ENCODE measurements around the gene ACKR1.

The ACKR1 gene, protein sequence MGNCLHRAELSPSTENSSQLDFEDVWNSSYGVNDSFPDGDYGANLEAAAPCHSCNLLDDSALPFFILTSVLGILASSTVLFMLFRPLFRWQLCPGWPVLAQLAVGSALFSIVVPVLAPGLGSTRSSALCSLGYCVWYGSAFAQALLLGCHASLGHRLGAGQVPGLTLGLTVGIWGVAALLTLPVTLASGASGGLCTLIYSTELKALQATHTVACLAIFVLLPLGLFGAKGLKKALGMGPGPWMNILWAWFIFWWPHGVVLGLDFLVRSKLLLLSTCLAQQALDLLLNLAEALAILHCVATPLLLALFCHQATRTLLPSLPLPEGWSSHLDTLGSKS

DNA sequence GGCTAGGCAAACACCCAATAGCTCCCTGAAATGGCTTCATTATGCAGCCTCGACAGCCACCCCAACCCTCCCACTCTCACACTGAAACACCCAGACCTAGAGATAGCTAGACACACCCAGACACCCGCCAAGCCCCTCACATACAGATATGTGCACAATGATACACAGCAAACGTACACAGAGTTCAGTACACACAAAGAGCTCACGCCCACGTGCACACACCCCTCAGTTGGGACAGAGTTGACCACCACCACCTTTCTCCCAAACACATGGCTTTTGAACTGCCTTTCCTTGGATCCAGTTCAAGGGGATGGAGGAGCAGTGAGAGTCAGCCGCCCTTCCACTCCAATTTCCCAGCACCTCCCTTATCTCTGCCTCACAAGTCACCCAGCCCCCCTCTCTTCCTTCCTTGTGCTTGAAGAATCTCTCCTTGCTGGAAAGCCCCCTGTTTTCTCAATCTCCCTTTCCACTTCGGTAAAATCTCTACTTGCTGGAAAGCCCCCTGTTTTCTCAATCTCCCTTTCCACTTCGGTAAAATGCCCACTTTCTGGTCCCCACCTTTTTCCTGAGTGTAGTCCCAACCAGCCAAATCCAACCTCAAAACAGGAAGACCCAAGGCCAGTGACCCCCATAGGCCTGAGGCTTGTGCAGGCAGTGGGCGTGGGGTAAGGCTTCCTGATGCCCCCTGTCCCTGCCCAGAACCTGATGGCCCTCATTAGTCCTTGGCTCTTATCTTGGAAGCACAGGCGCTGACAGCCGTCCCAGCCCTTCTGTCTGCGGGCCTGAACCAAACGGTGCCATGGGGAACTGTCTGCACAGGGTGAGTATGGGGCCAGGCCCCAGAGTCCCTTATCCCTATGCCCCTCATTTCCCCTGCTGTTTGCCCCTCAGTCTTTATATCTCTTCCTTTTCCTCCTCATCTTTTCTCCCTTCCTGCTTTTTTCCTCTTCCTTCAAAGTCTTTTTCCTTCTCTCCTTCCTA lies at the start of gene ACKR1:
Gene ACKR1 (plus strand): TSS at position 715 of the 981 bp plus-strand sequence. CDS start 85 bp downstream, at position 800.
- DNase-seq (ENCODE audit: low spot score) = no peak

DNA sequence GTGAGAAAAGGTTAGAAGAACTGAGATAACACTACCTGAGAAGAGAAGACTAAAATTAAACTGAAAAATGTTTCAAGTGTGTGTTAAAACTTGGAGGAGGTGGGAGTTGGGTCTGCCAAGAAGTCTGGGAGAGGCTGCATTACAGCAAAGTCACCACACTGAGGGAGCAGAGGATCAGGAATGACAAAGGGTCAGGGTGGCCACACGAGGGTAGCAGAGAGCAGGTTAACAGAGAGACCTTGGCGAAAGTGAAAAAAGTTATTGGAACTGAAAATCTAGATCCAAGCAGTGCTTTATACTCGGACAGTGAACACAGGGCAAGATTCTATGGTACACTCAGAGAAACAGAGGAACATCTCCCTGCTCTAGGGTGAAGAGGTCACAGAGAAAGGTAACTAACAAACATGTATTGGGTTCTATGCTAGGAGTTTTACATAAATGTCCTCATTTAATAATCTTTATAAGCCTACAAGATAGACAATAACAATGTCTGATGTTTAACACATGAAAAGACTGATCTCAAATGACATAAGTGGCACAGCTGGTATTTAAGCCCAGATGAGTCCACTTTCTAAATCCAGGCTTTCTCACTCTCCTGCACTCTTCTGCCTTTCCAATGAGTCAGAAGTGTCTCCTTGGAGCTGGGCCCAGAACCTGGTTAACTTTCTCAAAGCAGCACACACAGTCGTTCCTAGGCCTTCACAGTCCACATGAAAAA lies 43.5 kb upstream of the ACKR1 start:
- DNase-seq (ENCODE audit: low spot score) = peak; percentile 79

DNA sequence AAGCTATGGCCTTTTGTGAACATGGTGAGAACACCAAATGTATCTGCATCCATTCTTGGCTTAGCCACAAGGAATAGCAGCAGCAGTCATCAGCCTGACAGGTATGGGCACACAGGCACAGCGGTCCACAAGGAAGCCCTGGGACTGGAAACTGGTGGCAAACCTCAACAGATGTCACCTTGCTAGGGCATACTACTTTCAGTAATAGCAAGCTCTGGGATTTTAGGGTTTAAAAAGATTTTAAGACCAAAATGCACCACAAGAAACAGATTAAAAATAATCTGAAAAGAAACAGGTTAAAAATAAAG lies 43.0 kb upstream of the ACKR1 start:
- DNase-seq (ENCODE audit: low spot score) = no peak

DNA sequence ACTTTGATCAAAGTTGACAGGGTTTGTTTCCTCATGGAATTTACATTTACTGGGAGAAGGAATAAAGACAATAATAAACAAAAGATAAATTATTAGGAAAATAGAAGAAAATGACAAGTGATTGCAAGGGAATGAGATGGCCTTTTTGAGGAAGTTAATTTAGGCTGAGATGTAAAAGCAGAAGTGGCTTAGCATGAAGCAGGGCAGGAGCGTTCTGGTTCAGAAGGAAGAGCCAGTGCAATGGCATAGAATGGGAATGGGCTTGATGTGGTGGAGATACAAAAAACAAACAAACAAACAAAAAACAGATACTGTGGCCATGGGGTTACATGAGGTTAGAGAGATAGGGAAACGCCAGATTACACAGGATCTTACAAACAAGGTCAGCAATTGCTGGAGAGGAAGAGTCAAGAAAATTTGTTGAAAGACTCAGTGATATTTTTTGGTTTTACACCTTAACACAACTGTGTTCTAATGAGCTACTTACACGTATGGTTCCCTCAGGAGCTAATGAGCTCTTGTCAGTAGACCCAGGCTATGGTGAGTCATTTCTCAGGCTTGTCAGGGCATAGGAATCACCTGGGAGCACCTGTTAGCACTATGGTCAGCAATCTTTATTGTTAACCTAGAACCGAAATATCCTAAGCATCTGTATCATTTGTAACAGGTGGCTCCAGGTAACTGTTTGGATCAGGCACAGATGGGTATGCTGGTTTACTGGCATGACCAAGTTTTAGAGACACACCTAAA lies 42.0 kb upstream of the ACKR1 start:
- no peak for DNase-seq (ENCODE audit: low spot score)

DNA sequence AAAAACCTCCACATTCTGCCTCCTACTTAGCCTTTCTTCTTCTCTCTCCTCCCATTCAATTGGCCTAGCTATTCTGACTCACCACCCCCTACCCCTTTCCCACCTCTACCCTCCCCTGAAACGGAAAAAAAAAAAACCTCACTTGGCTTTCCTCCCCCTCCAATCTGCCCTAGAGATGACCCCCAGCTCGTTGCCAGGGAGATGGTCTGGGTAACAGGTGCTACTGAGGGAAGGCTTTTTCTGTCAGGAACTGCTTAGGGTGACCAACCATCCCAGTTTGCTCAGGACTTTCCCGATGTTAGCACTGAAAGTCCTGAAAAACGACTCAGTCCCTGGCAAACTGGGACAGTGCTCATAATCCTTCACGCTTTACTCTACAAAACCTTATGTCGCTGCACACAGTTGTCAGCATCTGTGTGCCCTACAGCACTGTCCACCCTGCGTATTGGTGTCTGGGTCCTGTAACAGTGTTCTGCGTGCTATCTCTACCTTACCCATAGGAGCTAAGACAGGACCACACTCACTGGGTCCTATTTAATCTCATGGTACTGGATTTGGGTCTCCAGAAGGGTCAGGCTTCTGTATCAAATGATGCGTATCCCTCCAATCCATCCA lies 41.0 kb upstream of the ACKR1 start:
- no peak for DNase-seq (ENCODE audit: low spot score)

DNA sequence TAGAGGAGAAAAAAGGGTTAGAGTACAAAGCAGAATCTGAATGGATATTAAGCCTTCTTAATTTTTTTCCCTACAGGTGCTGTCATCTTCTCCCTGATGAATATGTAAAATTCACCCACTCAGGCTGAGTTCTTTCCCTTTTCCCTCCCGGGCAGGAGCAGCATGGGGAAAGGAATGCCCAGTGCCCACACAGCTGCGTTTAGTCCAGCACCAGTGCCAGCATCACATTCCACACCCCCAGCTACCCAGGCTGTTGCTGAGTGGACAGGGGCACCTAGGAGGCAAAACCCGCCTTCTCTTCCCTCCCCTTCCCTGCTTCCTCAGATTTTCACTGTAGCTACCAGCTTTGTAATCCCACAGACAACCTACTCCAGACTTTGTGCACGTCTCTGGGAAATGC lies 36.6 kb upstream of the ACKR1 start:
- DNase-seq (ENCODE audit: low spot score) = no peak

DNA sequence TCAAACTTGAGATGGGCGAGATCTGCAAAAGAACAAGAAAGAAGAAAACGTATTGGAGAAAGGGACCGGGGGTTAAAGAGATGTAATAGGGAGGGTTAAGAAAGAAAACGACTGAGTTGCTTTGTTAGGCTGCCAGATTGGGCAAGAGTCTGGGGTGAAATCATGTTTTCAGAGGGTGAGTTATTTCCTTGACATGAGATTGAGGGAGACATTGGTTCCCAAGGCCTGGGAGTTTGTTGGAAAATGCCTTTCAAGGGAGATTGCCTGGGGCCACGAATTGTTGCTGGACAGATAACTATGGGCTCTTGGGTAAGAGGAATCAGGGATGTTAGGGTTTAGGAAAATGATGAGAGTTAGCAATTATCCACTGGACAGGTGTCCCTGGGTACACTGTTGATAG lies 34.0 kb upstream of the ACKR1 start:
- no peak for DNase-seq (ENCODE audit: low spot score)

DNA sequence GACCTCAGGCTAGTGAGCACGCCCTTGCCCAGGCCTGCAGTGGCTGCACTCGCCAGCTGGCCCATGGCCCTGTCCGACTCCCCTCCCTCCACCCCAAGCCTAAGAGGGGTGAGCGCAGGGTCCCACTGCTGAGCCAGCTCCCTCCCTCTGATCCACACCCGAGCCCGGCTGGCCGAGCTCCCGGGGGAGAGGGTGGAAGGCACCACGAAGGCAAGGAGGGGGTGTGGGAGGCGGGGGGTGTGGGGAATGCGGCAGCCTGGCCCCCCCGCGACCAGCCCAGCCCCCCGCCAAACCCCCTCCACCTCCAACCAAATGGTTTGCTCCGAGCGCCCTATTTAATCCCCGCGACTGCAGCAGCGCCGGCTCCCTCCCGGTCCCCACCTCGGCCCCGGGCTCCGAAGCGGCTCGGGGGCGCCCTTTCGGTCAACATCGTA lies 33.4 kb upstream of the ACKR1 start, which contains the start of gene CADM3:
Gene CADM3 (plus strand): TSS at position 362 of the 434 bp plus-strand sequence. CDS start 151 bp downstream, outside the sequence.
- DNase-seq (ENCODE audit: low spot score) = no peak

DNA sequence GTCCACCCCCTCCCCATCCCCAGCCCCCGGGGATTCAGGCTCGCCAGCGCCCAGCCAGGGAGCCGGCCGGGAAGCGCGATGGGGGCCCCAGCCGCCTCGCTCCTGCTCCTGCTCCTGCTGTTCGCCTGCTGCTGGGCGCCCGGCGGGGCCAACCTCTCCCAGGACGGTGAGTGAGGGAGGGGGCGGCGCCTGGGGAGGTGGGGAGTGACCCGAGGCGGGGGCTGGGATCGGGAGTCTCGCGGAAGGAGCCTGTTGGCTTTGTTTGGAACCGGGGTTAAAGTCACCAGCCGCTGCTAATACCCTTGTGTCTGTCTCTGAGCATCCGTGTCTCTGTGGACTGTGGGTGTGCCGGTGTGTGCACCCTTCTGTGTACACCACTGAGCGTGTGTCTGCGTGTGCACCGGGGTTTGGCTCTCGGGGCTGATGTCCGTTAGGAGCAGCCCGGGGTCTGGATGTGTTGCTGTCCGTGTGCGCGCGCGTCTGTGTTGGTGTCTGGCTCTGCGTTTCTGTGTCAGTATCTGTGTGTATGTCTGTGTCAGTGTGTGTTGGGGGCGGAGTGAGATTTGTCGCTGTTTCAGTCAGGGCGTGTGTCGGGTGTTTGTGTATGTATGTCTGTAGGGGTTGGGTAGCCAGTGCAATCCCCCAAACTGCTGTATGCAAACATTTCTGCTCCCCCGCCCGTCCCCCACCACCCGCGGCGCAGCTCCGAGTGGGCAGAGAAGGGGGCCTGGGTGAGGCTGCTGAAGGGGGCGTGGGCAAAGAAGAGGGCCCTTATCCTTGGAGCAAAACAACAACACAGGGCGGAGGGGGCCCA lies 32.8 kb upstream of the ACKR1 start:
- no peak for DNase-seq (ENCODE audit: low spot score)

DNA sequence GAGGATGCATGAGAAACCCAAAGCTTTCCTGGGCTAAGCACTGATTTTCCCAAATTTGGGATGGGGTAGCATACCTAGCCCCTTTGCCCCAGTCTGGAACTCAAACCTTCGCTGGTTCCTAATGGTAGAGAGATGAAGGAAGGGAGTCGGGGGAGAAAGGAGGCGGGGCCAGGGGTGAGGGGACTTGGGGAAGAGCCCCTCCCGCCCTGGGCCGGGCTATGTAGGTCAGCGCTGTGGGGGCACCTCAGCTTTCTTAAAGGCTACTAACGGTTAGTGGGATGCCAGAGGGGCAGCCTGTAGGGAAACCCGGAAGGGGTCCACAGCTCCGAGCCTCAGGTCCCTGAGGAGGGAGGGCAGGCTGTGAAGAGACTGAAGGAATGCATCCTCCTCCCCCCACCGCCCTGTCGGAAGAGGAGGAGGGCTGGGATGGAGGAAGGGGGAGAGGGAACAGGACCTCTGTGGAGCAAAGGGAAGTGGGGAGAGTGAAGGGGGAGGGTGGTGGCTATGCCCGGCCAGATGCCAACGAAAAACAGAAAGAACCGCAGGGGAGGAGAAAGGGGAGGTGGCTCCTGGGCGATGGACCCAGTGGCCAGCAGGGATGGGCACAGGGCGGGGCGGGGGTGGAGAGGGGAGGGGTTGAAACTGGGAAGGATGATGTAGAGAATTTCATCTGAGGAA lies 31.9 kb upstream of the ACKR1 start:
- DNase-seq (ENCODE audit: low spot score) = no peak

DNA sequence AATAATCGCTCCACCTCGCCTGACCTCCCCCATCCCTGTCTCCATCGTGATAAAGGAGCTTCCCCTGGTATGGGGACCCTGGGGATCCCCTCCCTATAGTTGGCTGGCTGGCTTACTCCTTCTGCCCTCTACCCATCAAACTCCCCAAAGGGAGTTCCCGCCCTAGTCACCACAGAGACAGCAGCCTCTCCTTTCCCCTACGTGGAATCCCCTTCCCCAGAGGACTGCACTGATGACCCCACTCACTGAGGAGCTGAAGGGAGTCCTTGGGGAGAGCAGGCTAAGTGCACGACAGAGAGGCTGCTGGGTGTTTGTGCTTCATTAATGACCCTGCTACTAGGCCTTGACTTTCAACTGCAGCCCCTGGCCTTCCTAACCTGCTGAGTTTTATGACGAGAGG lies 31.4 kb upstream of the ACKR1 start:
- no peak for DNase-seq (ENCODE audit: low spot score)

DNA sequence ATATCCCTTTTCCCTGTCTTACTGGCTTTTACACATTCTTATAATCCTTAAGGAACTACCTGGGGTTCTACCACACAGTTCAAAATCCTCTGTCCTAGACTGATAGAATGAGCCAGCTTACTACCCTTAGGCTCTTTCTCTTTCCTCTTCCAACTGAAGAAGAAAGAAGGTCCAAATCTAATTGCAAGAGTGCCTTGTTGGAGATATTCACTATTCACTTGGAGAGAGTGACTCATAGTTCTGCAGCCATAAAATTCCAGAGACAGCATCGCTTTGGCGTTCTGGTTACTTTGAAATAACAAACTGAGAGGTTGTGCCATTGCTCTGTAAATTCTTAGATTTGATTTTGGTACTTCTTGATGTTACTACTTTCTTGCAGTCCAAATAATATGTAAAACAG lies 29.1 kb upstream of the ACKR1 start:
- no peak for DNase-seq (ENCODE audit: low spot score)

DNA sequence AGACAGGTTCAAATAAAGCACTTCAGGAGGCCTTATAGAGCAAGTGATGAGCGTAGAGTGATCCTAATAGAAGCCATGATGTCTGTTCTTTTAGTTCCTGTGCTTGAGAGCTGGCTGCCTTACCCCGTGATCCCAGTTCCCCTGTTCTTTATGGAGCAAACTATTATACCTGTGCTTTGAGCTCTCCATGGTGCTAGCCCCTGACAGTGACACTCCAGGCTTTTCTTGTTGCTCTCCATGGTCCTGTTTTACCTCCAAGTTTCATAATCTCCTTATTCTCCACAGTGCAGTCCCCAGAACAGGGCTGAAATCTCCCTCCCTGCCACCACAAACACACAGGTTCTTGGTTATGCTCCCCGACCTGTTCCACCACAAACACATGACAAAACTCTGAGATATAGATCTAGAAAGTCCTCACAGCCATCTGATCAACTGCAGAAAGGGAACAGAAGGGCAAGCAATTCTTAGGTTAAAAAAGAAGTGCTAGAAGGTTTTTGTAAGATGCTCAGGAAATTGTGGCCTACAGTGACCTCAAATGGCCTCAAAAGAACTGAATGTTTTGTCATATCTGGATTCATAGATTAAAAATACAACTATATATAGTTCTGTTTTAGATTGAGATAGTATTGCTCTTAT lies 27.3 kb upstream of the ACKR1 start:
- DNase-seq (ENCODE audit: low spot score) = peak; percentile 65

DNA sequence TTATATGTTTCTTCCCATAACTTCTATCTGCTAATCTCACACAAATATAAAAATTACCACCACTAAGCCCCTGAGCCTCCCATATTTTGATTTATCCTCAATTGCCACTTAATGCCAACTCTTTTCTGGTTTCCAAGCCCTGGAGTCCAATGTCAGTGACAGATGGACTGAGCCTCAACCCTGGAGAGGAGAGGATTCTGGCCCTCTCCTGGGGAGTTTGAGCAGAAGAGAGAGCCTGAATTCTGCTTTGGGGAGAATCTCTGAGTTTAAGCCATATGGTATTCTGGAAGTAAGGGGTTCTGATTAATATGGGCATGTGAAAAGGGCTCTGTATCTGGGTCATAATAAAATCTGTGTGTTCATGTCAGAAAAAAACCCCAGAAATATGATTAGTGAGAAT lies 24.8 kb upstream of the ACKR1 start:
- no peak for DNase-seq (ENCODE audit: low spot score)

DNA sequence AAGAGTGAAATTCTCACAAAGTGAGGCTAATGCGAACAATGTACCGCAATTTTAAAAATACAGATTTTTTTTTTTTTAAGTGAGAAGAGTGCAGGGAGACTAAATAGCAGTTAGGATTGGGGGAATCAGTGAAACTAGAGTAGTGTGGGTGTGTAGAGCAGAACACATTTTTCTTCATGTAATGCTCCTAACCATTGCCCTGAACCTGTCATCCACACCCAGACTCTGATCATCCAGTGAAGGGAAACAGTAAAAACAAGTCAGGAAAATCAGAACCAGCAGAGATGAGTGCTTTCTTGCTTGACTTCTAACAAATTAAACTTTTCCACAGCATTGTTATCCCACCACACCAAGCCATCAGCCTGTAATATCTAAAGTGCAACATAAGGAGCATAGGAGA lies 24.2 kb upstream of the ACKR1 start:
- no peak for DNase-seq (ENCODE audit: low spot score)

DNA sequence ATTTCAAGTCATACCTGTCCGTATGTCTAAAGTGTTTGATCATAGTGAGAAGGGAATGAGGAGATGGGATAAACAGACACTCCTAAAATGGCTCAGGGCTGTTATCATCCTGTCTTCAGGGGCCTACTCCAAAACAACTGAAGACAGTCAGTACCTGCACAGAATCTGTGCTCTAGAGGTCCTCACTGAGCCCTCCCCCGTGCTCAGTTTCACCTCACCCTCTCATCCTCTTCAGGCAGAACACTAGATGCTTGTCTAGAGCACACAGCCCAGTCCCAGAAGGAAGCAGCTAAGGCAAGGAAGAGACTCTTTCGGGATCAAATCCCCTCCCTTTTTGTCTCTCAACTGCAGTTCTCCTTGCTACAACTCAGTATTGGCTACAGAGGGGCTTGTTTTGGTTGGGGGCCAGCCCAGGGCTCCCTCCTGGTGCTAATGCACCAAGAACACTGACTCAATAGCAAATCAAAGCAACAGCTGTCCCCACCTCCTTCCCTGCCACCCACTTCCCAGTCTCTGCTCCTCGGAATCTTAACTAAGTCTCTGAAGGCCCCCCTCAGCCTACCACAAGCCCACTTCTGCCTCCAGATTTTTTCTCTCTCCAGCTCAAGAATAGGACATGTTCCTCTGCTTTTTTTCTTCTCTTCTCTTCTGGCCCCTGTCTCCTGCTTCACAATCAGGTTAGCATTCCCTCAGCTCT lies 23.2 kb upstream of the ACKR1 start:
- no peak for DNase-seq (ENCODE audit: low spot score)

DNA sequence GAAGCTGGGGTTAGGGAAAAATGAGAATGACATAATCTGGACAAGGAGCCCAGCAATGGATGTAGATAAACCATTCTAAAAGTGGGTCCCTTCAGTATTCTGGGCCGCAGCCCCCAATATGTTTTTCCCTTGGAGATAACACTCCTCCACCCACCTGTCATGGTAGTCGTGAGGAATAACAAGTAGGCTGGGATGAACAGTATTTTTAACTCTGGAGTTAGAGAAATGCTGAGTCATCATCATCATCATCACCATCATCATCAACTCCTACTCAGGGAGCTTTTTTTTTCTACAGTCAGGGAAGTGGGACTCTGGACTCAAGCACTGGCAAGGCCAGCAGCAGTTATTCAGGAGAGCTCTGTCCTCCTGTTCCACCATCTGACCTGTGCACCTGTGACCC lies 20.5 kb upstream of the ACKR1 start:
- DNase-seq (ENCODE audit: low spot score) = no peak

DNA sequence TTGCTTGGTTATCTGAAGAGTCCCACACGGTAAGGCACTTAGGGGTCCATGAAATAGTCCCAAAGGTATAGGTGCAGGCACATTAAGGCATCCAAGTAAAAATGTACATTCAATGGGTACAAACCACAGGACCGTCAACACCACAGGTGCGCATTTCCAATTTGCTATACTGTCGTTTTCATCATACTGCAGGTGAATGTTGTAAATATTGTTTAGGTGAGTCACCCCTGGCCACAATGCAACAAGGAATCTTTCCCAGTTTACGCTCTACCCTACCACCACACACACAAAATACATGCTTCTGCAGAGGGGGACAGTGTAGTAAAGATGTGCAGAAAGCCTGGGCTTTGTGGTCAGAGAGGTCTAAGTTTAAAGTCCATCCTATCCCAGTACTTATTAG lies 19.6 kb upstream of the ACKR1 start:
- no peak for DNase-seq (ENCODE audit: low spot score)

DNA sequence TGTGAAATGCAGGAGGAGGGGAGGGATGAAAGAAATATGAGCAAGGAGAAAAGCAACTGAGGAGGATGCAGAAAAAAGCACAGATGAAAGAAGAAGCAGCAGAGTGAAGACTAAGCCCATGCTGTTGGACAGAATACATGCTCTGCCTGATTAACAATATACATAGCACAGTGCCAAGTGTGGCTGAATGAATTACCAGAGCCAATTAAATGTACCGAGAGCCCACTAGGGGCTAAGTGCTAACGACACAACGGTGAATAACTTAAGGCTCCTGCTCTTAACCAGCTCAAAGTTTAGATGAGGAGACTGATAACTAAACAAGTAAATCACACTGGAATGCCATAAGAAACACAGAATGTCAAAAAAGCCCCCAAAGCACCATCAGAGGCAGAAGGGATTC lies 17.6 kb upstream of the ACKR1 start:
- no peak for DNase-seq (ENCODE audit: low spot score)
